A204.1 (cell line): ENCODE data around the gene EGFL7.

ENCODE experiments used
- FAIRE-seq: peaks from 2 replicates; lab custom pipeline; 2012; peaks lifted over from hg19 to GRCh38; lab: Jason Lieb, UNC

EGFL7 gene

DNA sequence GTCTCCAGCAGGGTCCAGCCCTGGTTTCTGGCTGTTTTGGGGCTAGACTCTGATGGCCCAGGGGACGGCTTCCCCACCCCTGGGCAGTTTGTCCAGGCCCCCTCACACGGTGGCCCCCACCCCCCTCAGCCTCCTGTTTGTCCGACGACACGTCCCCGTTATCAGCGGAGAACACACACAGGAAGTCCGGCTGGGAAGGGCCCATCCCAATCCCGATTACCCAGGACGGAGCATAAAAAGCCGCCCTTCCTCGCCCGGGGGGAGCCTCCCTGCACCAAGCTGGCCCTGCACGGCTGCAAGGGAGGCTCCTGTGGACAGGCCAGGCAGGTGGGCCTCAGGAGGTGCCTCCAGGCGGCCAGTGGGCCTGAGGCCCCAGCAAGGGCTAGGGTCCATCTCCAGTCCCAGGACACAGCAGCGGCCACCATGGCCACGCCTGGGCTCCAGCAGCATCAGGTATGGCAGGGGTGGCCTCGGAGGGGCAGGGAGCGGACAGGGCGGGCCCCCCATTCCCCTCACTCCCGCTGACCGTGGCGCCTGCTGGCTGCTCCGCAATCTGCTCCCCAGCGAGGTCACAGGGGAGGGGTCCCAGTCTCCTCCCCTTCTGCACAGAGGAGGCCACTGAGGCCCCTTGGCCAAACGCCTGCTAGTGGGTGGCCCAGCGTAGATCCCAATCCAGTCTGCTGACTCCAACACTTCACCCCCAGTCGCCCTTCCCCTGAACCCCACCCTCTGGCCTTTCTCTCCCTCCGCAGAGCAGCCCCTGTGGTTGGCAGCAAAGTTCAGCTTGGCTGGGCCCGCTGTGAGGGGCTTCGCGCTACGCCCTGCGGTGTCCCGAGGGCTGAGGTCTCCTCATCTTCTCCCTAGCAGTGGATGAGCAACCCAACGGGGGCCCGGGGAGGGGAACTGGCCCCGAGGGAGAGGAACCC, at the start of gene EGFL7:
Gene EGFL7, plus strand, starts transcription at position 261 of the 926 bp plus-strand sequence. CDS start 5,367 bp downstream, outside the sequence.
- FAIRE-seq, result no peak

DNA sequence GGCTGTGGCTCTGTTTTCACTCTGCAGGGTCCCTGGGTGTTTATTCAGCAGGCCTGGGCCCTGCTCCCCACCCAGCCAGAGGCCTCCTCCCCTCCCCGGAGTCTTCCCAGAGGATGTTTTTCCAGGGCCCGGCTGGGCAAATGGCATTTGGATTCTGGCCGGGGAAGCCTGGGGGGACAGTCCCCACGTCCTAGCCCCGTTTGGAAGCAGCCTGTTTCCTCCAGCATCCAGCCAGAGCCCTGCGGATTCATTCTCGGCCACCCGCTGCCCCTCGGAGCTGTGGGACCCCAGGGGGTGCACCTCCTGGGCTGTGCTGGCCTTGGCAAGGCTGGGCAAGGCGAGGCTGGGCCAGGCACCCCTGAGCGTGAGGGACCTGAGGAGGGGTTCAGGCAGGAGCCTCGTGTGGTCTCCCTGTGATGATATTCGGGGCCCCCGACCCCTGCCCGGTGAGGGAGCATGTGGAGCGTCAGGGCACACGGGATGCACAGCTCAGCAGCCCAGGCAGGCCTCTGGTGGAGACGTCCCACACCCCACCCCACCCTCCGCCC, 48.8 kb upstream of the EGFL7 start:
- FAIRE-seq, result no peak

DNA sequence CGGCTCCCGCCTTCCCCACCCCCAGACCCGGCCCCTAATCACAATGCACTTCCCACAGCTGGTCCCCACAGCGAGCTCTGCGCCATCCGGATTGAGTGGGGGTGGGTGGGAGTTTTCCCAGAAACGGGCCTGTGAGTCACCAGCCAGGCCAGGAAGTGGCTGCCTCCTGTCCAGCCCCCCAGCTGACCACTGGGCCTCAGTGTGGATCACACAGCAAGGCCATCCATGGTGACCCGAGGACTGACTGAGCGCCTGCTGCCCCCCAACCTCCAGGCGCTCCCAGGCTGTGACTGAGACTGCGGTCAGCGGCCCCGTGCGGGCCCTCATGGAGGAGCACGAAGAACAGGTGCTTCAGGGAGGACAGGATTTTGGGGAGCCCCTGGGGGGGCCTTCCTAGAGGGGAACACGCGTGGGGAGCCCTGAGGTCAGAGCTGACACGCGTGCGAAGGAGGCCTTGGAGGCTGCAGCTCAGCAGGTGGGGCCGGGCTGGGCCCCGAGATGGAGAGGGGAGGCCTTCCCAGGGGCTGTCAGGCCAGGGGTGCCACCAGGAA, 48.3 kb upstream of the EGFL7 start:
- FAIRE-seq, result no peak

DNA sequence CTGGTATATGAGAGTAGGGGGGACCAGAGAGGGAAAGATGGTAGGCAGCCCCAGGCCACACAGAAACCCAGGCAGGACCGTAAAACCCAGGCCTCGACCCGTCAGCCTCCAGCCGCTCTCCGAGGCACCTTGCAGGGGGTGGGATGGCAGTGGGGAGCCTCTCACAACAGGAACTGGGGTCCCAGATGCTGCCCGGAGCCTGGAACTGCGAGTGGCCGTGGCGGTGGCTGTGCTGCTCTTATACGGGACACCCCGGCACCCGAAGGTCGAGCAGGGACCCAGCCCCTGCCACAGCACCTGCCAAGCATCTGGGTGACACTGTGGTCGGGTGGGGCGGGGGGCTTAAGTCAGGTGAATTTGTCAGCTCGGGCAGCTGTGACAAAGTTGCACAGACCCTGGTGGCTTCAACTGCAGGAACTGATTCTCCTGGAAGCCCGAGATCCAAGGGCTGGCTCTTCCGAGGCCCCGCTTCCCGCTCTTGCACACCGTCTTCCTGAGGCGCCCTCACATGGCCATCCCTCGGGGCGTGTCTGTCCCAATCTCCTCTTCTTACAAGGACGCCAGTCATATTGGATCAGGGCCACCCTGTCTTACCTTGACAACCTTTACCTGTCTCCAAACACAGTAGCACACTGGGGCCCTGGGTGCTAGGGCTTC, 47.6 kb upstream of the EGFL7 start:
- FAIRE-seq, result no peak

DNA sequence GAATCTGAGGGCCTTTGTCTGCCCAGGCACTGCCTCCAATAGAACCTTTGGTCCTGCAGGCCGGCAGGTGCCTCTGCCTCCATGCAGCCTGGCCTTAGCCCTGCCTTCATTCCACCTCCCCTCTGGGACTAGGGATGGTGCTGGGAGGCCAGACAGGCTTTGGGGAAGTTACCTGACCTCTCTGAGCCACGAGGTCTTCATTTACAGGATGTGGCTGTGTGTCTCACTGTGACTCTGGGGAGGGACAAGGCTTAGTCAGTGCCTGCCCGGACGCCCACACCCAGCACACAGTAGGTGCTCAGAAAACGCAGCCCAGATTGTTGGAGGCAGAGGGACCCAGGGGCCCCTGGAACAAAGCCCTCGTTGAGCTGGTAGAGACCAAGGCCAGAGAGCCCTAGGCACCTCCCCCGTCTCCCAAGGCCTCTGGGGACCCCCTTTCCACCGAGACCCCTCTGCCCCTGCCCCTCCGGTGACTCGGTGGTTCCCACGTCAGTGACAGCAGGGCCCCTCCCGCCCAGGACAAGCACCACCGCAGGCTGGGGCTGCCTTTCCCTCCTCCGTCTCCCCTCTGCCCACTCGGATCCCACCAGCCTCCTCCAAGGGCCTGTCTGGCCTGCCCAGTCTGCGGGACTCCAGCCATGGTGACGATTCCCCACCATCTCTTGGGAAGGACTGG, 46.9 kb upstream of the EGFL7 start:
- FAIRE-seq, result no peak

DNA sequence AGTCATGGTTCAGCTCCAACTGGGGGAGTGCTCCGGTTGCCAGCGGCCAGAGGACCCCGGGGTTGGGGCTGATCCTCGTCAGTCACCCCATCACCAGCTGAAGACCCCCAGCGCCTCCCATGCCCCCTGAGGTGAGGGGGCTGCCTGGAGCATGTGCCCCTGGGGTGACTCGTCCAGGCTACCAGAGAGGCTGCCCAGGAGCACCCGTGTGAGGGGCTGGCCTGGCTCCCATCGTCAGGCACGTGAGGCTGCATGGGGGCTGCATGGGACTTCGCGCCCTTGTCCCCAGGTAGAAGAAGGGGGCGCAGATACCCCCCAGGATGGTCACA, 46.4 kb upstream of the EGFL7 start:
- FAIRE-seq, result no peak

DNA sequence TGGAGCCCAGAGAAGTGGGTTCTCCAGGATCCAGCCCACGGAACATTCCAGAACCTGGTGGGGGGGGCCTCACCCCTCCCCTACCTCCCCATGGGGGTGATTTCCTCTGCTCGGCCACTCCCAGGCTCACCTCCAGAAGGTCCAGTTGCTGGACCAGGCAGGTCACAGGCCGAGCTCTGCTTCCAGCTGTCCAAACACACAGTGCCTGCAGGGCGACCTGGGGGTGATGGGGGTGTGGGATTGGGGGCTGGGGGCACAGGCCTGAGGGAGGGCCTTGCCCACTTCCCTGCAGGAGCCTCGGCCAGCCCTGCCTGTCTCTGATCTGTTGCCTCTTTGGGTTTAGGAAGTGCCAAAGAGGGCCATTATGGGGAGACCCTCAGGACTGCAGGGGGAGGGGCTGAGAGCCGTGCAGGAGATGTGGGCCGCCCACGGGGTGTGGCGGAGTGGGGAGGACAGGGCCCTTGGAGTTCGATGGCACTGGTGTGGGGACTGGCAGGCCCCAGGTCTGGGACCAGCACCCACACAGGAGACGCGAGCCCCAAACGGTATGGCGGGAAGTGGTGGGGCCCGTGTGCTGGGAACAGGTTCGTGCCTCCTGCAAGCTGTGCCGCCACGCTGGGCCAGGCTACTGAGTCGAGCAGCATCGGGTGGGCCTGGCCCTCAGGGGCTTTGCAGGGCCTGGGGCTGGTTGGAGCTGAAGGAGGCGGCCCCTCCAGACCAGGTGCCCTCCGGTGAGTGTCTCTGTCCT, 45.6 kb upstream of the EGFL7 start:
- FAIRE-seq, result no peak

DNA sequence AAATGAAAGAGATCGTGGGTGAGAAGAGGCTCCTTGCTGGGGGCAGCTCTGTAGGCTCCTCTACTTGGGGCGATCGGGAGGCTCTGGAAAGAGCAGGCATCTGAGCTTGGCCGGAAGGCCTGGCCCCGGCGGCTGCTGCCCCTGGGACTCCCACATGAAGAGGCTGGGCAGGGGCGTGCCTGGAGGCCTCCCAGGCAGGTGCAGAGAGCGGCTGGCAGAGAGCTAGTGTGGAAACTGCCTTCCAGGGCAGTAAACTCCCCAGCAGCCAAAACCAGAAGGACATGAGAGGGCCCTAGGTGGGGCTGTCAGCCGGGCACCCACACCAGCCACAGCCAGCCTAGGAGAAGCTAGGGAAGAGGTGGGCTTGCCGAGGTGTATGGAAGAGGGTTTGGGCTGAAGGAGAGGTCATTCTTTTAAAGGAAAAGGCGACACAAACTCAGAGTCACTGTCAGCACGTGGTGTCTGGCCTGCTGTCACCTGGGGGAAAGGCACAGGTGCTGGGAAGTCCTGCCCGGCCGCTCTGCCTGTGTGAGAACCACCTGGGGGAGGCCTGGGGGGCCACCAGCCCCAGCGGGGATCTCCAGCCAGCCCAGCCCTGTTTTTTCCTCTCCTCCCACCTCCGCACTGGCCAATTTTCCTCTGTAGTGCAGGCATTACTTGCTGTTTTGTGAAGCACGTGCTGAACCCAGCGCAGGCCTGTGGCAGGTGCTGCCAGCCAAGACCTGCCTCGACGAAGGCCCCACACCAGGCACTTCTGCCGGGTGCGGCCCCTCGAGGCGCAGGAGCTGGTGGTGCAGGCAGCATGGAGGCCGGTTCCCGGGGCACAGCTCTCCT, 44.8 kb upstream of the EGFL7 start:
- FAIRE-seq, result no peak

DNA sequence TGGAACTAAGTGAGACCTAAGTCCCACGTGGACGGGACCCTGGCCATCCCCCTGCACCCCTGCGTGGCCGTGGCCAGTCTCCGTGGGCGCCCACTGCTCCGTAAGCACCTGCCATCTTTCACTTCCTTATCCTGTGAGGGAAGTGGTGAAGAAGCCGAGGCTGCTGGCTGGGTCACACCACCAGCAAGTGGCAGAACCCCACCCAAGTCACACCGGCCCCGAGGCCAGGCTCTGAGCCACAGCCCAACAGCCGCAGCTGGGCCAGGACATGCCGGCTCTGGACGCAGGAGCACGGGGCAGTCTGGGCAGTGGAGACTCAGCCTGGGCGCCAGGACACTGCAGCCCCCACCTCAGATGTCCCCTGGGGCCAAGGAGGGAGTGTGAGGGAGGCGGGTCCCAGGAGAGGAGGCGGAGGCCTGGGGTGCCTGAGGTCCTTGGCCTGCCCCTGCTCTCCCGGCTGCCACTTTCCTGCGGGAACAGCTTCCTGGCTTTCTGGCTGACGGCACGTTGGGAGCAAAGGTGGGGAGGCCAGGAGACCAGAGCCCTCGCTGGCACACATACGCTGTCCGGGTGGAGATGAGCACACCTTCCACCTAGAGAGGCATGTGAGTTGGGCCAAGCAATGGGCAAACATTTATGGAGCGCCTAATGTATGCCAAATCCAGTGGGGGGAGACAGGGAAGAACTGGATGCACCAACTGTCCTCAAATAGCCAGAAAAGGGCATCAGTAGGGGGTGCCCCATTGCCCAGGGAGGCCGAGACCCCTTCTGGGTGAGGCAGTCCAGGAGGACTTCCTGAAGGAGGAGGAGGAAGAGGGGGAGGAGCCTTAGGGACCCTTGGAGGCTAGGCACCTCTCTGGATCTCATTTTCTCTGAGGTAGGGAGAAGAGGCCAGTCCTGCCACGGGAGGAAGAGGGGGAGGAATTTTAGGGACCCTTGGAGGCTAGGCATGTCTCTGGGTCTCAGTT, 43.9 kb upstream of the EGFL7 start:
- no peak for FAIRE-seq

DNA sequence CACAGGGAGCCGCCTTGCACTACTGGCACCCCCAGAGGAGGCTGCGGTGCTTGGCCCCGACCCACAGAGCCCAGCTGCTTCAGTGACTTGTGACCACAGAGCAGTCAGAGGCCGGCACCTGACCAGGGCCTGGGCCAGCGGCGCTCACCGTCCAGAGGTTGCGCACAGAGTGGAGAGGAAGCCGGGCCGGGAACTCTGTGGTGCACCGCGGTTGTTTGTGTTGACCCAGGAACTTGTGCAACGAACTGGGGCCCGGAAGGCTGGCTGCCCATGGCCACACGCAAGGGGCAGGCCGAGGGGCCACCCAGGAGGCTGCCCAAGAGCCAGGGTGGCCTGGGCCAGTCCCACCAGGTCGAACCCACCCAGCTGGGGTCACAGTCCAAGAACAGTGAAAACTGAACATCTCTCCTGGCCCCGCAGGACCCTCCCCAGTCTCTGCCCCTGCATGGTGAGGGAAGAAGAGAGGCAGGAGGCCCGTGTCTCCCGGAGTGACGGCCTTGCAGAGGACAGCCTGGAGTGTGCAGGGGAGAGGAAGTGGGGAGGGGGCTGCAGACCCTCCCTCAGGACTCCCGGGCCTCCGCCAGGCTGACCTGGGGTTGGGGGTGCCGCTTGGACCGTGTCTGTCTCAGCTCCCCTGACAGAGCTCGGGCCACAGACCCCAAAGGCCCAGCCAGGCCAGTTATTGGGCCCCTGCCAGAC, 42.8 kb upstream of the EGFL7 start:
- no peak for FAIRE-seq

DNA sequence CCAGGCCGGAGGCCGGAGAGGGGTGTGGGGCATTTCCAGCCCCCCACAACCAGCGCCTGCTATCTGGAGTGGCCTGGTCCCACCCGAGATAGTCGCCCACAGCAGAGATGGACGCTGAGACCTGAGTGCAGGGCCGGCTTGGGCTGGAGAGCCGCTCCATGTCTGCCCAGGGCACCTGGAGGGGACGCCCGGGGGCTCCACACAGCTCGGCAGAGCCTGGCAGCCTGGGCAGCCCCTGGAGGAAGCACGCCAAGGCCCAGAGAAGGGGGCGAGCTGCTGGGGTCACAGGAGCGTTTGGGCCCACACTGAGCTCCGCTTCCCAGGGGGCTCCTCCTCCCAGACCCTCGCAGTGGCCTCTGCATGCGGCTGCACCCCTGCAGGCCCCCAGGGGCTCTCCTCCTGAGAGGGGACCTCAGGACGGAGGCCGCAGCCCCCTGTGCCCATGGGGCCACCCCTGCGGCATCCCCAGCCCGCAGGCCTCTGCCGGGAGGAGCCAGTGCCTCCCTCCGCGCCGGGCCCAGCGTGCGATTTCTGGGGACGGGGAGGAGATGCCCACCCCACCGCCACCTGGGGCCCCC, 42.2 kb upstream of the EGFL7 start:
- FAIRE-seq, result no peak

DNA sequence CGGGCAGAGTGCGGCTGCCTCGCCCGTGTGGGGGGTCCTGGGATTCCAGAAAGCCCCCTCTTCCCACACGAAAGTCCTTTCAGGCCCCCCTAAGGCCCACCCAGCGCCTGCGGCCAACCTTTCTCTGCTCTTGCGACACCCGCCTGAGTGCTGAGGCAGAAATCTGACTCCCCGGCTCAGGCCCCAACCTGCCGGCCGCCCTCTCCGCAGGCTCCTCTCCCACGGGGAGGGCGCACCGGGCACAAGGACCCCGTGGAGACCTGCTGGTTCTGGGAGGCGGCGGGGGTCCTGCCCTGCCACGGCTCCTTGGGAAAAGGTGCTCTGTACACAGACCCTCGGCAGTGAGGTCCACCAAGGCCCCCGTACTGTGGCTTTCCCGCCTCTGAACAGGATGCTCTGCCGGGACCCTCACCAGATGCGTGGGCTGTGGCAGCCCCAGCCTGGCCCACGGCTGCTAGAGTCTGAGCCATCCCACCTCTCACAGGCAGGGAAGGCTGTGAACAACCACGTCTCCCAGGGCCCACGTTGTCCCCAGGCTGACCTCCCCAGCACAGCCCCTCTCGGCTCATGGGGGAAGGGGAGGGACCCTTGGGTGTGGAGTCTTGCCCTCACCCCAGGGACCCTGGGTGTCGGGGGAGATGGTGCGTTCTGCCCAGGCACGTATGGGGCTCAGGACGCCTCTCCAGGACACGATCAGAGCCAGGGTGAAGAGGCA, 41.5 kb upstream of the EGFL7 start:
- no peak for FAIRE-seq

DNA sequence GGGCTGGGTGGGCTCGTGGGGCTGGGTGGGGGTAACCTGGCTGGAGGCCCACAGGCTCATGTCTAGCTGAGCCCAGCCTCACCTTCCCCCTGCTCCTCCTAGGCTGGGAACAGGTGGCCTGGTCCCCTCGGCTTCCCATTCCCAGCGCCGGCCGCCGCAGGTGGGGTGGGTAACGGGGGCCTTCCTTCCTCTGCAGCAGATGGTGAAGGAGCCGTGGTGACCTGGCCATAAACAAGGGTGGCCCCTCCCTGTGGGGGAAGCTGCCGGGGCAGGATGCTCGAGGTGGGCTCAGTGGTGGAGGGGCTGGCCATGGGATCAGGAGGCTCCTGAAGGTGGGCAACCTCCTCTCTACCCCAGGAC, 41.0 kb upstream of the EGFL7 start:
- no peak for FAIRE-seq

DNA sequence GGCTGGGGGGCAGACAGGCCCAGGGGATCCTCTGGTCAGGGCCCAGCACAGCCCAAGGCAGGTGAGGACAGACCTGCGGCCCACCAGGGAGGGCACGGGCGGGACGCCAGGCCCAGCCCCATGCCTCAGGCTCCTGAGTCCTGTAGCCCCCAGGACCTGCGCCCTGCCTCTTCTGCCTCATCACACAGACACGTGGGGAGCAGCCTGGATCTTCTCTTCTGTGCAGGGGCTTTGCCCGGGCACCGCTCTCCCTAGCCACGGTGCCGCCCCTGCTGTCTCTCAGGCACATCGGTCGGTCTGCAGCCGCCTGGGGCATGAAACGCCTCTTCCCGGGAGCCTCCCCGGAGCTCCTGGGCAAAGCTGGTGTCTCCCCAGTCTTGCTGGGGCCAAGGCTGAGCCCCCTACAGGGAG, 40.2 kb upstream of the EGFL7 start:
- FAIRE-seq, result no peak

DNA sequence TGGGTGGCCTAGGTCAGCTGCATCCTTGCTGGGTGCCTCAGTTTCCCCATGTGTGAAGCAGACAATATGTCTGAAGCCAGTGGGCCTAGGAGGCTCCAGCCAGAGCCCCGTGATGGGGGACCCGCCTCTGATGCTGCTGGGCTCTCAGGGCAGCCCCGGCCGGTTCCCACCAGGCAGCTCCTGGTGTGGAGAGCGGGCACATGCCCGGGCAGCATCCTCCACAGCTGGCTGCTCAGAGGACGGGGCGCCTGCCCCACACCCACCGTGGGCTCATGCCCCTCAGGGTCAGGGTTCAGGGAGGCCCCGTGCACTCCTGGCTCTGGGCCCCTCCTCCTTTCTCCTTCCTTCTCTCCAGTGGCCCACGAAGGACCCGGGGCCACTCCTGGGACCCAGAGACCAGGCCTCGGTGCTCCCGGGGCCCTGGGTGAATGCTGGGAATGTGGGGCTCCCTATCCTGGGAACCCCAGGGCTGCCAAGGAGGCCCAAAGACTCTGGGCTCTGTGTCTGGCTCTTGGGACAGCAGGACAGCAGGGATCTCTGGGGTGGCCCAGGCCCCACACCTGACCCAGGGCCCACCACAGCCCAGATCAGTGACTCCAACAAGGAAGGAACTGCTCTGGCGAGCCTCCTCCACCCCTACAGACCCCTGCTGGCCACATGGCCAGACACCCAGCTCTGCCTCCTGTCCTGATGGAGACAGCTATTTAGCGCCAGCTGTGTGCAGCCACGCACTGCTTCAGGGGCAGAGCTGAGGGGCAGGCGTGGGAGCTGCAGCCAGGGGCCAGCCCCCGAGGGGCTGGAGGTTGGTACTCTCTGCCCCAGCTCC, 39.5 kb upstream of the EGFL7 start:
- no peak for FAIRE-seq

DNA sequence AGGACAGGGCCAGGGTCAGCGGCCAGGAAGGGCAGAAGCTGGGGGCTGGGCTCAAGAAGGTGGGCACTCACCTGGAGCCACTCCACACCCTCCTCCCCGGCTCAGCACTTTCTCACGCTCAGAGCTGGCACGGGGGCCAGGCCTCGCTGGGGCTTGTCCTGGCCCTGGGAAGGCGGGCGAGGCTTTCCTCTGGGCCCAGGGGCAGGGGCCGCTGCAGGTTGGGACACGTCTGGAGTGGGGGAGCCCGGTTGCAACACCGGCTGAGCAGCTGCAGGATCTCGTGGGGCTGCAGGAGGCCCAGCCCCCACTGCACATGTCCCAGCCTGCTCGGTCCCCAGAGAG, 38.9 kb upstream of the EGFL7 start:
- FAIRE-seq, result no peak

DNA sequence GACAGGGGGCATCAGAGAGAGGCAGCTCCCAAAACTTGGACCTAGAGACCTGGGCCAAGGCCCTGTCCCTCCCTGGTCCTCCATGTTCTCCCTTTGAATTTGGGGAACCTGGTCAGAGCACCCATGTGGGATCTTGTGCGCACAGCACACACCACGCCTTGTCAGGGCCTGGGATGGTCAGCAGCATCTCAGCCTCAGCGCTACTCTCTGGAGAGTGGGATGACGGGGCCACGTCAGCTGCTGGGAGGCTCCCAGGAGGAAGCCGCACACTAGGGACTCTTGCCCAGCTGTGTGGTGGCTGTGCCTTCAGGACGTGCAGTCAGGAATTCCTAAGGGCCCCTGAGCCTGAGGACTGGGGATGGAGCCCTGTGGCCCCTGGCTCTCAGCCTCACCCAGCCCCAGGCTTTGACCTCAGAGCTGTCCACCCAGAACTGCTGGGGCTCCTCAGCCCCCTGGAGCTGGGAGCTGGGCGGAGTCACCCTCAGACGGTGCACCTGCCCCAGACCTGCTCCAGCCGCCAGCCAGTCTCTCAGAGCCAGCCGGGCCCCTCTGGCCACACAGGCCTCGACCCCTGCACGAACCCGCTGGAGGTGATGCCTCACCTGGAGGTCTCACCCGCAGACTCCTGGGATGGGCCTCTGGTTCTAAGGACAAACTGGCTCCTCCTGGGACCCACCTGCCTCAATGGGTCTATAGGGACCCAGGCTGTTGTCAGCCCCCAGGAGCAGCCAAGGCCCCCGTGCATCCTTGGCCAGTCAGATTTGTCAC, 38.3 kb upstream of the EGFL7 start:
- FAIRE-seq, result no peak
